ENCODE results near the gene WDFY4.

Gene WDFY4

GRCh38 chr10:48749254-48749787, 64.6 kb downstream of the WDFY4 start:
- TF ChIP-seq CEBPB (IDR thresholded peaks at IDR 0.05), result no peak

- TF ChIP-seq MAX (IDR thresholded peaks at IDR 0.05) (no peak), TCF12 (IDR thresholded peaks at IDR 0.05; ENCODE audit: low read depth) (no peak), USF1 (IDR thresholded peaks at IDR 0.05) (no peak), CREB1 (IDR thresholded peaks at IDR 0.05; ENCODE audit: low read depth) (no peak), YY1 (IDR thresholded peaks at IDR 0.05; ENCODE audit: low read depth) (no peak), FOXM1 (IDR thresholded peaks at IDR 0.05; ENCODE audit: borderline replicate concordance, low read depth) (no peak), CEBPB (IDR thresholded peaks at IDR 0.05) (no peak), REST (IDR thresholded peaks at IDR 0.05; ENCODE audit: low read depth) (no peak), TAF1 (IDR thresholded peaks at IDR 0.05; ENCODE audit: low read depth) (no peak)
These were observed 65.3 kb downstream of the WDFY4 start for GRCh38 chr10:48750019-48750418.

GRCh38 chr10:48750991-48751390, 66.3 kb downstream of the WDFY4 start:
- TF ChIP-seq TEAD4 (IDR thresholded peaks at IDR 0.05) (no peak), CREB1 (IDR thresholded peaks at IDR 0.05; ENCODE audit: low read depth) (no peak), FOXM1 (IDR thresholded peaks at IDR 0.05; ENCODE audit: borderline replicate concordance, low read depth) (no peak)

- TF ChIP-seq TCF12 (IDR thresholded peaks at IDR 0.05; ENCODE audit: low read depth), result no peak
- no peak for TF ChIP-seq EP300 (IDR thresholded peaks at IDR 0.05; ENCODE audit: borderline replicate concordance)
- TF ChIP-seq ZBTB7A (IDR thresholded peaks at IDR 0.05; ENCODE audit: low read depth), result no peak
- no peak for TF ChIP-seq USF1 (IDR thresholded peaks at IDR 0.05)
- TF ChIP-seq REST (IDR thresholded peaks at IDR 0.05; ENCODE audit: low read depth), result no peak
- TF ChIP-seq NFIC (IDR thresholded peaks at IDR 0.05), result no peak
- TF ChIP-seq RAD21 (IDR thresholded peaks at IDR 0.05; ENCODE audit: low read depth), result no peak
- no peak for TF ChIP-seq MAX (IDR thresholded peaks at IDR 0.05)
- no peak for TF ChIP-seq TEAD4 (IDR thresholded peaks at IDR 0.05)
These were observed 67.1 kb downstream of the WDFY4 start for GRCh38 chr10:48751730-48752129.

- TF ChIP-seq MAX (IDR thresholded peaks at IDR 0.05), result no peak
- TF ChIP-seq TEAD4 (IDR thresholded peaks at IDR 0.05), result no peak
- TF ChIP-seq FOXM1 (IDR thresholded peaks at IDR 0.05; ENCODE audit: borderline replicate concordance, low read depth), result no peak
- no peak for TF ChIP-seq EP300 (IDR thresholded peaks at IDR 0.05; ENCODE audit: borderline replicate concordance)
- no peak for TF ChIP-seq USF1 (IDR thresholded peaks at IDR 0.05)
- no peak for TF ChIP-seq CEBPB (IDR thresholded peaks at IDR 0.05)
- no peak for TF ChIP-seq ZBTB7A (IDR thresholded peaks at IDR 0.05; ENCODE audit: low read depth)
- TF ChIP-seq TCF12 (IDR thresholded peaks at IDR 0.05; ENCODE audit: low read depth), result no peak
These were observed 73.7 kb downstream of the WDFY4 start for GRCh38 chr10:48758411-48758810.

GRCh38 chr10:48759113-48759901, 74.6 kb downstream of the WDFY4 start:
- no peak for TF ChIP-seq CREB1 (IDR thresholded peaks at IDR 0.05; ENCODE audit: low read depth)
- no peak for TF ChIP-seq USF1 (IDR thresholded peaks at IDR 0.05)
- no peak for TF ChIP-seq EP300 (IDR thresholded peaks at IDR 0.05; ENCODE audit: borderline replicate concordance)
- TF ChIP-seq RAD21 (IDR thresholded peaks at IDR 0.05; ENCODE audit: low read depth), result no peak
- no peak for TF ChIP-seq EGR1 (IDR thresholded peaks at IDR 0.05)
- no peak for TF ChIP-seq CEBPB (IDR thresholded peaks at IDR 0.05)
- no peak for TF ChIP-seq TCF12 (IDR thresholded peaks at IDR 0.05; ENCODE audit: low read depth)
- TF ChIP-seq FOXM1 (IDR thresholded peaks at IDR 0.05; ENCODE audit: borderline replicate concordance, low read depth), result no peak
- TF ChIP-seq TEAD4 (IDR thresholded peaks at IDR 0.05), result no peak
- no peak for TF ChIP-seq NFIC (IDR thresholded peaks at IDR 0.05)
- TF ChIP-seq YY1 (IDR thresholded peaks at IDR 0.05; ENCODE audit: low read depth), result no peak
- no peak for TF ChIP-seq REST (IDR thresholded peaks at IDR 0.05; ENCODE audit: low read depth)
- TF ChIP-seq ZBTB7A (IDR thresholded peaks at IDR 0.05; ENCODE audit: low read depth), result no peak
- no peak for TF ChIP-seq MAX (IDR thresholded peaks at IDR 0.05)
- TF ChIP-seq TAF1 (IDR thresholded peaks at IDR 0.05; ENCODE audit: low read depth), result no peak

Data from Ishikawa (cell line).